SHP77 treated with DMSO at 0.1 percent for 48 hours (cell line): ENCODE measurements around the gene FLT3.
"Not testable (repeated sequence)": the region's sequence is repeated elsewhere in the genome, so short reads cannot be mapped to it uniquely, and the experiment has no call there.

Experiments
- DNase-seq: peaks from one replicate; lab custom pipeline; 2025; lab: John Stamatoyannopoulos, UW

FLT3 gene

DNA sequence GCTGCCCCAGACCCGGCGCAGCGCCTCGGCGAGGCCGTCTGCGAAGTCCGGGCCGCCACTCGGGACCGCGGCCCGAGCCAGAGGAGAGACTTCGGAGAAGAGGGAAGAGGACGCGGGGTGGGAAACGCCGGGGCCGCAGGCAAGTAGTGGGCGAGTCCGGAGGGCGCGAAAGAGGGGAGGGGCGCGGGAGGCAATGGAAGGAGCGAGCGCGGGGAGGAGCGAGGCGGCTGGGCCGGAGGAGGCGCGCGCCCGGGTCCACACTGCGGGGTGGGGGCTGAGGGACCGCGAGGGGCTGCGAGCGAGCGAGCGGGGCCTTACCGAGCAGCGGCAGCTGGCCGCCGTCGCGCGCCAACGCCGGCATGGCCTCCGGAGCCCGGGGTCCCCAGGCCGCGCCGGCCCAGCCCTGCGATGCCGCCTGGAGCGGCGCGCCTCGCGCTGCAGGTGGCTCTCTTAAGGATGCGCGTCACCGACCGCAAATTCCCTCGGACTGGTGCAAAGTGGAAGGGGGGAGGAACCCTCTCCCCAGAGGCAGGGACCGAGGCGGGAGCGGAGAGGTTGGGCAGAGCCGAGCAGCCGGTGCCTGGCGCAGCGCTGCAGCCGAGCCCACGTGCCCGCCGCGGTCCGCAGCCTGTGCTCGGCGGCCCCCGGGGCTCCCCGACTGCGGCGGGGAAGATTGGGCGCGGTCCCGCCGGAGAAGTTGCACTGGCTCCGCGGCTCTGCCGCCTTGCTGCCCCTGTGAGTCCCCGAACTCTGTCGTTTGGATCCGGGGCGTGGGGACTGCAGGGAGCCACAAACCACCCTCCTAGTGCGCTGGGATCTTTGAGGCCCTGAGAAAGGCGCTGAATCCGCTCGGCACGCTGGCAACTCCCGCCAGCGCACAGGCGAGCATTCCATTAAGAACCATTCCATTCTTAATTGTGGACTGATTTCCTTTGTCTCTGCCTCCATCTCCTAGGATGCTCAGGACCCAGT, at the start of gene FLT3:
Gene FLT3, minus strand, starts transcription at position 427 of the 972 bp plus-strand sequence. Its CDS starts 66 bp downstream, at position 361.
- no peak for DNase-seq

DNA sequence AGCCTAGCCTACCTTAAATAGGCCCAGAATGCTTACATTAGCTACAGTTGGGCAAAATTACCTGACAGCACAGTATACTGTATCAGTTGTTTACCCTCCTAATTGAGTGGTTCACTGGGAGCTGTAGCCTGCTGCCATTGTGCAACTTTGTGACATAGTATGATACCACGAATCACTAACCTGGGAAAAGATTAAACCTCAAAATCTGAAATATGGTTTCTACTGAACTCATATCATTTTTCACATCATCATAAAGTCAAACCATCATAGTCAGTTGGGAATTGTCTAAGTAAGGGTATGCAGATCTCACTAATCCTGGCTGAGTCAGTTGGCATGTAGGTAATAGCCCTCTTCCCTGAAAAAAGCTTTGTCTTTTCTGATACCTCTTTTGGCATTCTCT, 47.1 kb upstream of the FLT3 start:
- DNase-seq, result no peak

DNA sequence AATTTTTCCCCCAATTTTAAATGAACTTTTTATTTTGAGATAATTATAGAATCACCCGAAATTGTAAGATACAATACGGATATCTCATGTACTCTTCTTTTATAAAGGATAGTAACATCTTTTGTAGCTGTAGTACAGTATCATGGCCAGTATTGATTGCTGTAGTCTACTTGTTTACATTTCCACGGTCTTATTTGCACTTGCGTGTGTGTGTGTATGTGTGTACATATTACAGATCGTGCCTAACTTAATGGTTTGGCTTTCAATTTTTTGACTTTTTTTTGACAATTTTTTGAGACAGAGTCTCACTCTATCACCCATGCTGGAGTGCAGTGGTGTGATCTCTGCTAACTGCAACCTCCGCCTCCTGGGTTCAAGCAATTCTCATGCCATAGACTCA, 44.7 kb upstream of the FLT3 start:
- DNase-seq, result no peak

DNA sequence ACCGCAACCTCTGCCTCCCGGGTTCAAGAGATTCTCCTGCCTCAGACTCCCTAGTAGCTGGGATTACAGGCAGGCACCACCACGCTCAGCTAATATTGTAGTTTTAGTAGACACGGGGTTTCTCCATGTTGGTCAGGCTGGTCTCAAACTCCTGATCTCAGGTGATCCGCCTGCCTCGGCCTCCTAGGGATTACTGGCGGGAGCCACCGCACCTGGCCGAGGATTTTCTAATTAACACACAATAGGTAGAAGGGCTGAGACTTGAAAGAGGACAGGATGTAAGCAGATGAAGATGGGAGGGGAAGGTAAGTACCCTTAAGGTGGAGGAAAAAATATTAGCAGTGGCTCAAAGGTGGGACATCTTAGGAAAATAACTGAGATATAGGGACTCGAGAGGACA, 41.2 kb upstream of the FLT3 start:
- not testable (repeated sequence) for DNase-seq

DNA sequence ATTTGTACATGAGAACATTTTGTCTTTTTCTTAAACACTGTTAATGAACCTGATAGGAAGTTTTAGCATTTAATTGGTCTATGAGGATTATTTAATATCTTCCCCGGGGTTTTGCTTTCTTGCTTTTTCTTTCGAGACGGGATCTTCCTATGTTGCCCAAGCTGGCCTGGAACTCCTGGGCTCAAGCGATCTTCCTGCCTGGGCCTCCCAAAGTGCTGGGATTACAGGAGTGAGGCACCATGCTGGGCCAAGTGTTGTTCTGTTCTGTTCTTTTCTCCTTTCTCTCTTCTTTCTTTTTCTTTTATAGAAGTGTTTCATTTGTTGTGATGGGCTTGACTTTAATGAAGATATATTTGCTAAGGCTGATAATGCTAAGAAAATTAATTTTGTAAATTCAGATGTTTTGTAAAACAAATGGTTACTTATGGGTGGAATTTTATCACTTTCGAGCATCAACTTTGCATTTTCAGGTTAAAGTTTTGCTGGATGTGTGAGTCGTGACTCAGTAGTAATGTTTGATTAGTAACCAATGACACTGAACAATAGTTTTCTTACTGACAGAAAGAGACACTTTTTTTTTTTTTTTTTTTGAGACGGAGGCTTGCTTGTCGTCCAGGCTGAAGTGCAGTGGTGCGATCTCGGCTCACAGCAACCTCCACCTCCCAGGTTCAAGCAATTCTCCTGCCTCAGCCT, 40.2 kb upstream of the FLT3 start:
- DNase-seq, result no peak

DNA sequence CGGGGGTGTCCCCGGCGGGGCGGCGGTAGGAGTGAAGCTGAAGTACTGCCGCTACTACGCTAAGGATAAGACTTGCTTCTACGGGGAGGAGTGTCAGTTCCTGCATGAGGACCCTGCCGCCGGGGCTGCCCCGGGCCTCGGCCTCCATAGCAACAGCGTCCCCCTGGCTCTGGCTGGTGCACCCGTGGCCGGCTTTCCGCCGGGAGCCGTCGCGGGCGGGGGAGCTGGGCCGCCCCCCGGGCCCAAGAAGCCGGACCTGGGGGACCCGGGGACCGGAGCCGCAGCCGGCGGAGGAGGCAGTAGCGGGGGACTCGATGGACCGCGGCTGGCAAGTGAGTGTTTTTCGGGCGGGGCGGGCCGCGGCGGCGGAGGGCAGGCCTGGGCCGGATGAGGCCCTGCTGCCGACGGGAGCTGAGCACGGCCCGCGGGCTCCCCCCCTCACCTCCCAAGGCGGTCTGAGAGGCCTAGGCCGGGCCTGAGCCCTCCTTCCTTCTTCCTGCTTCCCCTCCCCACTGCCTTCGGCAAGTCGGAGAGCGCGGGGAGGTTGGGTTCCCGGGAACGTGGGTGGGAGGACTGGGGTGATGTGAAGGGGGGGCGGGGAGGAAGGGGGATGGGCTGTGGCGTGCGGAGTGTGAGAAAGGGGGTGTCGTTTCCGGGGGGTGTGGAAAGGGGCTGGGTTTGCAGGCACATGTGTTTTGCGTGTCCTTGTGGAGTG, 38.5 kb upstream of the FLT3 start:
- no peak for DNase-seq

DNA sequence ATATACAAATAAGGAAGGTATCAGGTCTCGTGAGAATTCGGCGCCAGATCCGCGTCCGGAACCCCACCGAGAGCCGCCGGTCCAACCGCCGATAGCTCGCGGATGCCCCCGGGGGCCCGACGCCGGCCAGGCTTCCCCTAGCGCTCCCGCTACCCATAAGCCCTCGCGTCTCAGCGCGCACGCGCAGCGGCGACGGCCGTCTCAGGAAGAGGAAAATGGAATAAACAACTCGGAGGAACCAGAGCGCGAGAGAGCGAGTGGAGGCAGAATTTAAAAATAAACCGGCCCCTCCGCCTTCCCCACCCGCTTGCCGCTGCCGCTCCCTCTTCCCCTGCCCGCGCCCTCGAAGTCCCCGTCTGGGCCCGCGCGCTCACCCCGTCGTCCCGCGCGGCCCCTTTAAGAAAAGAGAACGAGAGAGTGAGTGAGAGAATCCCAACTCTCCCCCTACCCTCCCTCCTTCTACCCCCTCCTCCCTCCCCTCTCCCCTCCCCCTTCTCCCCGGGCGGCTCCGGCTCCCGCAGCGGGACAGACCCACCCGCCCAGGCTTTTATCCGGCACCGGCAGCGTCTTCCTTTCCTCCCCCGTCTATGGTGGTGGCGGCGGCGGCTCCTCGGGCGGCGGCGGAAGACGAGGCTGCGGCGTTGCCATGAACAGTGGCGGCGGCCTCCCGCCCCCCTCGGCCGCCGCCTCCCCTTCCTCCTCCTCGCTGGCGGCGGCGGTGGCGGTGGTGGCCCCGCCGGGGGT, 37.8 kb upstream of the FLT3 start, which contains the start of gene PAN3:
Gene PAN3, plus strand, starts transcription at position 534 of the 744 bp plus-strand sequence. Its CDS starts 113 bp downstream, at position 647.
- DNase-seq, result peak; percentile 79

DNA sequence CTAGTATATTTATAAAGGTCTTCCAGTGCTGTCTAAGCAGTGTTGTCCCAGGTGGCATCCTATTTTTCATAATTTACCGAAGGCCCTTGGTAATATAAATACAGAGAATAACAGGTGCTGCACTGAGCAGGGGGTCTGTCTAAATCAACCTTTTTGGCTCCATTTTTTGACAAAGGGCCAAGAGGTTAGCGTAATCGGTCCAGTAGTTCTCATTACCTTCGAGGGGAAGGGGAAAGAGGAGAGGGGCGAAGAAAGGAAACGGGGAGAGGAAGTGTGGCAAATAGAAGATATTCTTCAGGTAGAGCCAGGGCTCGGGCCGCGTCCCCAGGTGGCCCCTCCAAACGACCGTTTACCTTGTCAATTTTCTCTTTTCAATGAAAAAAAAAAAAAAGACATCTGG, 37.2 kb upstream of the FLT3 start:
- DNase-seq, result no peak

DNA sequence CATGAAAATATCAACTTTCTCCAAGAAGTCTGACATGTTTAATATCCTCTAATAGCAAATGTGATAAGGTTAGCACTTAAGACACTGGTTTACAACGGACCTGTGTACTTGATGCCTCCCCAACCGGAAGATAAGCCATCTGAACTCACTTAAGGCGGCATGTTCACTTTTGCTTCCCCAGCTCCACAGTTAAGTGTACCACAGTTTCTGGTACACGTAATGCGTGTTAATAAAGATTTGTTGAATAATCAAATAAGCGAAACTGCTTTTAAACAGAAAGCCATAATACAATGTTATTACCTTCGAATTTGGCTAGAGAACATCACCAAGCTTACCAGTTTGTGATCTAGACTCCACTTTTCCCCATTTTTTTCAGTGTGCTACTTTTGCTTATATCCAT, 36.5 kb upstream of the FLT3 start:
- no peak for DNase-seq

DNA sequence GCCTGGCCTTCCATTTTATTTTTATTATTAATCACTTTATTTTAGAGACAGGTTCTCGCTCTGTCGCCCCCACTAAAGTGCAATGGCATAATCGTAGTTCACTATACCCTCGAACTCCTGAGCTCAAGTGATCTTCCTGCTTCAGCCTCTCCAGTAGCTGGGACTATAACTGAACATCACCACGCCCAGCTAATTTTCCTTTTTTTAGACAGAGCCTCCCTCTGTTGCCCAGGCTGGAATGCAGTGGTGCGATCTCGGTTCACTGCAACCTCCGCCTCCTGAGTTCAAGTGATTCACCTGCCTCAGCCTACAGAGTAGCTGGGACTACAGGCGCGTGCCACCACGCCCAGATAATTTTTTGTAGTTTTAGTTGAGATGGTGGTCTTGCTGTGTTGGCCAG, 31.3 kb upstream of the FLT3 start:
- no peak for DNase-seq

DNA sequence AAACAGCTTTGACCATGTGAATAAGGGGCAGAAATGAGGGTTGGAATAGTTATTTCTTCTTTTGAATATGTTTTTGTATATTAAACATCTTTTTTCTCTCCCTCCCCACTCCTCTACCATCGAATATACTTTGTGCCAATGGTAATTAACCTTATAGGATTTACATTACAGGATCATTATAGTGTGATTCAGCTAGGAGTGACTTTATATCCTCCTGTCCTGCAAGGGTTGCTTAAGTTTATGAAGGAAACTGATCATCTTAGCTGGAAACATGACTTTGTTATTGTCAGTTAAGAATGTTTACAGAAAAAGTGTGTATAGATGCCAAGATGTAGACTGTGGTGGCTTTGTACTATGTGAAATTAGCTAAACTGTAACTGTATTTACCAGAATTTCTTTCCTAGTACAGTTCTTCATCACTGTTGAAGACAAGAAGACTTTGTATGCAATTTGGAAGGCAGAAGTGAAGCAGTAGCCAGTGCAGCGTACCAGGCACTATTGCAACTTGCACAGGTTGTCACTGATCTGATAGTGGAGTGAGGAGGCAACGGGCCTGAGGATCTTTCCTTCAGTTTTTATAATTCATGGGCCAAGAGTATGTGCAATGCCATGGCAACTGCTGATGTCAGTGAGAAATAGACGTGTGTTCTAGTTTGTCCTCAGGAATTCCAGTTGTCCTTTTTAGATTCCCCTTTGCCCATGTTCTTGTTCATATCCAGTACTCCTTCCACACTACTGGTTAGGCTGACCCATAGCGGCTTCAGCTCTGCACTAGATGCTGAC, 29.7 kb upstream of the FLT3 start:
- DNase-seq, result no peak

DNA sequence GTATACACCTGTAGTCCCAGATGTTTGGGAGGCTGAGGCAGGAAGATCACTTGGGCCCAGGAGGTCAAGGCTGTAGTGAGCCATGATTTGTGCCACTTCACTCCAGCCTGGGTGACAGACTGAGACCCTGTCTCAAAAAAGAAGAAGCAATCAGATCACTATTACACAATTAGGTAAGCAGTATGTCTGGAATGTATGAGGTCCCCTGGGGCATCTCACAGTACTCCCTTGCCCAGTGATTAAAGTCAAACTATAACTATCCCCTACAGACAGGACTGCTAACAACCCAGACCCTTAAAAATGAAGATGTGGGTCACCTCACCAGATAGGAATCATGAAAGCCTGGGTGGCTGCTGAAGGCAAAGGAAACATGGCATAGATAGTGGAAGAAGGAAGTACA, 28.6 kb upstream of the FLT3 start:
- DNase-seq, result no peak

DNA sequence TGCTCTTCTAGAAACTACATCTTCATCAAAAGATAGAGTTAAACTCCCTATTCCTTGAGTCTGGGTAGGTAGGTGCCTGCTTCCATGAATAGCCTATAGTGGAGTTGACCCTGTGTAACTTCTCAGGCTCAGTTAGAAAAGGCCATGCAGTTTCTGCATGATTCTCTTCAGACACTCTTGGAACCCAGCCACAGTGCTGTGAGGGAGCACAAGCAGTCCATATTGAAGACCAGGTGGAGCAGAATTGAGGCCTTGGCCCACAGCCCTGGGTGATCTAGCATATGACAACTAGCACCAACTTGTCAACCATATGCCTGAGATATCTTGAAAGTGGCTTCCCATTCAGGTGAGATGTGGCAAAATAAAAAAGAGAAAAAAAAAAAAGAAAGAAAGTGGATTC, 27.7 kb upstream of the FLT3 start:
- DNase-seq, result no peak

DNA sequence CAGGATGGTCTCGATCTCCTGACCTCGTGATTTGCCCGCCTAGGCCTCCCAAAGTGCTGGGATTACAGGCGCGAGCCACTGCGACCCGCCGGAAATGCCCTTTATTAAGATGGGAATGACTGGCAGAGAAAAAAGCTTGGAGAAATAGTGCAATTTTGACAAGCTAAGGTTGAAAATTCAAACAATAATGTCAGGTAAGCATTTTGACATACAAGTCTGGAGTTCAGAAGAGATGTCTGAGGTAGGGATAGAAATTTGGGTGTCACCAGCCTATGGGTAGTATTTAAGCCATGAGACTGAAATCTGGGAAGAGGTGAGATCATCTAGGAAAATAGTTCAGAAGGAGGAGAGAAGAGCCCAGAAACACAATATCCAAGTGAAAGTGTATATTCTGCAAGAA, 20.8 kb upstream of the FLT3 start:
- no peak for DNase-seq

DNA sequence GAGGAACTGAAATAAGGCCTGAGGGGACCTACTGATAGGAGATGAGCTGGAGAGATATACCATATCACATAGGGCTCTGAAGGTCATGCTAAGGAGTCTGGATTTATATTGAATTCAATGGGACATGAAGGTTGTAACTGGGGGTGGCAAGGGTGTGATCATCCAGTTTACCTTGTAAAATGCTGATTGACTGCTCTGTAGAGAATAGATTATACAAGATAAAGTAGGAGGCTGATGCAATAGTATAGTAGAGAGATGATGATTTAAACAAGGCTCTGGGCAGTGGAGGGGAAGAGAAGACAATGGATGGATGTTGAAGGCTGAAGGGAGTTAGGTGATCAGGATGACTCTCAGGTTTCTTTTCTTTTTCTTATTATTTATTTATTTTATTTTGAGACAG, 19.9 kb upstream of the FLT3 start:
- no peak for DNase-seq

DNA sequence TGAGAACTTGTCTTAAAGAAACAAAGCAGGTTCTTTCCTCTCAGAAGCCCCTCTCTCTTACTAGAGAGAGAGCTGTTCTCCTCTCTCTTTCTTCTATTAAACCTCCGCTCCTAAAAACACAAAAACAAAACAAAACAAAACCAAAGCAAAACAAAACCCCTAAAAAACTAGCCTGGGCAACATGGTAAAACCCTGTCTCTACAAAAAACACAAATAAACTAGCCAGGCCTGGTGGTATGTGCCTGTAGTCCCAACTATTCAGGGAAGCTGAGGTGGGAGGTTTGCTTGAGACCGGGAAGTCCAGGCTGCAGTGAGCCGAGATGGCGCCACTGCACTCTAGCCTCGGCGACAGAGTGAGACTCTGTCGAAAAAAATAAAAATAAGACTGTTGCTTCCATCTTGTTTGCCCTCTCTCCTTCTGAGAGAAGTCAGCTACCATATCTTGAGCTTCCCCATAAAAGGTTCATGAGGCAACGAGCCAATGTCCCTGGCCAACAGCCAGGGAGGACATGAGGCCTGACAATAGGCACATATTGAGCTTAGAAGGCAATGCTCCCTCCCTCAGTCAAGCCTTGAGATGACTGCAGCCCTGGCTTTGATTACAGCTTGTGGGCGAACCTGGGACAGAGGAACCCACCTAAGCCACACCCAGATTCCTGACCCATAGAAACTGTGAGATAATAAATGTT, 17.5 kb upstream of the FLT3 start:
- DNase-seq, result no peak

DNA sequence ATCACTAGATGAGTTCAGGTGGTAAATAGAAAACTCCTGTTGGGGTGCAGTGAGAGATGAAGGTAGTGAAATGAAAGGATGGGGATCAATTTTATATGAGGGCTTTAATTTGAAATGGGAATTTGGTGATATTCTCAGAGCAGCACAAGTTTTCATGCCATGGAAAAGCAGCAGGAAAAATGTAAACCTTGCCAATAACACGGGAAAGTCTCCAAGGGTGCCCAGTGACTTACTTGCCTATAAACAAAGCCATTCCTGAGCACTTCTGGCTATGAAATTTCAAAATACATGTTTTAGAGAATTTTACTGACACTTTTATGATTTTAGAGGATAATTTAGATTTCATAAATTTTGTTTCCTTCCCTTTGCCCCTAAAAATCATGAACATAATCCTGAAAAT, 16.4 kb upstream of the FLT3 start:
- DNase-seq, result no peak

DNA sequence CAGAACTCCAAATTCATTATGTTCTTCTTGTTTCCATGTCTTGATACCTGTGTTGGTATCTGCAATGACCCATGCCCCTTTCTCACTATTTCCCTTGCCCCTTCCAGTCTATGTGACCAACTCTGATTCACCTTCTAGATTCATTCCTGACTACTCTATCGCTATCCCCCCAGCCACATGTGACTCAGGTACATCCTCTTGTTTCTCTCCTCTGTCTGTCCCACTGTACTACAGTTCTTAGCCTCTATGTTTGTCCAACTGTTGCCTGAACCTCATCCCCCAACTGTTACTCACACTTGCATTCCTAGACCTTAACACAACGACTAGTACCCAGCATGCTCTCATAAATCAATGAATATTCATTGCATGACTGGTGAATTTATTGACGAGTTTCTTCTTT, 10.0 kb upstream of the FLT3 start:
- DNase-seq, result no peak

DNA sequence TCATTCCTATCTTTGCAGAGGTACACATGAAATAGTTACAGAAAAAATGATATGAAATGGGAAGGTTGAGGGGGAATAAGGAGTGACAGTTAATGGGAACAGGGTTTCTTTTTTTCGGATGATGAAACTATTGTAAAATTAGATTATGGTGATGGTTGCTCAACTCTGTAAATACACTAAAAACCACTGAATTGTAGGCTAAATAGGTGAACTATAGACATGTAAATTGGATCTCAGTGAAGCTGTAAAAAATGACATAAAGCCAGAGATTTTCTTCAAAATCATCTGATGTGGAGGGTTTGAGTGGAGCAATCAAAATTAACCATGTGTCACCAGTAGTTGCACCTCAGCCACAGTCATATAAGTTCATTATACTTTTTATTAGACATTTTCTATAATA, 6.6 kb upstream of the FLT3 start:
- no peak for DNase-seq

DNA sequence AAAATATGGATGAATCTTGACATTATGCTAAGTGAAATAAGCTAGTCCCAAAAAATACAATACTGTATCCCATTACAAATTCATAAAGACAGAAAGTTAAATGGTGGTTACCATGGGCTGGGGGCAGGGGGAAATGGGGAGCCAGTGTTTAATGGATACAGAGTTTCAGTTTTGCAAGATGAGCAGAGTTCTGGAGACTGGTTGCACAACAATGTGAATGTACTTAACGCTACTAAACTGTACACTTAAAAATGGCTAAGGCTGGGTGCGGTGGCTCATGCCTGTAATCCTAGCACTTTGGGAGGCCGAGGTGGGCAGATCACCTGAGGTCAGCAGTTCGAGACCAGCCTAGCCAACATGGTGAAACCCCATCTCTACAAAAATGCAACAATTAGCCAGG, 1.5 kb upstream of the FLT3 start:
- DNase-seq, result not testable (repeated sequence)
